Adipose tissue (tissue), 3 donors: ENCODE data around the gene IFNG-AS1. TPM values are rescaled to one million over a fixed set of nuclear protein-coding genes. Genes with fewer than 3 reads are reported as not detected.

Experiments used
- H3K27ac ChIP-seq: one replicate; pipeline ENCODE4 v1.5.1; 2013; ENCODE audit warnings: low read depth, low read length
- WGBS, 3 donors: extraction: QIAGEN DNeasy Blood & Tissue Kit; methylation state at CpG; one replicate each; pipeline ENCODE4 v1.1.7; 2013; 5-methylcytosine and 5-hydroxymethylcytosine counted together
- polyA plus RNA-seq, 3 donors: library from polyadenylated mRNA; stranded (reverse); fragments of 200-250 nt; gene quantifications; one replicate each; pipeline ENCODE4 v1.2.3, GENCODE V29; 2013
- donor health status: healthy with polysubstance abuse.
- donor health status: Bipolar disorder and iron deficiency.
- donor health status: healthy.

IFNG-AS1 gene
- polyA plus RNA-seq, 3 donors, result not detected

GRCh38 chr12:67986632-67987031 is 2.6 kb upstream of the IFNG-AS1 start:
- no peak overlapping the region for H3K27ac ChIP-seq

GRCh38 chr12:67988601-67989021 is 636 bp upstream of the IFNG-AS1 start:
- WGBS, 3 donors, result 56 to 87% (median 76%) methylated on average over 1 of the region's 1 CpG
- H3K27ac ChIP-seq, result no peak overlapping the region

- 81 to 85% (median 82%) methylated on average over 4 of the region's 4 CpGs for WGBS, 3 donors
- H3K27ac ChIP-seq, result no peak overlapping the region
These were observed 1.9 kb downstream of the IFNG-AS1 start for GRCh38 chr12:67991158-67991557.

- WGBS, 3 donors, result 75 to 78% (median 77%) methylated on average over 2 of the region's 2 CpGs
- H3K27ac ChIP-seq, result no peak overlapping the region
These were observed 3.9 kb downstream of the IFNG-AS1 start for GRCh38 chr12:67993143-67993542.

GRCh38 chr12:67994046-67994445 is 4.8 kb downstream of the IFNG-AS1 start:
- no peak overlapping the region for H3K27ac ChIP-seq
- 58 to 95% (median 63%) methylated on average over 3 of the region's 3 CpGs for WGBS, 3 donors

GRCh38 chr12:67996347-67996746 is 7.1 kb downstream of the IFNG-AS1 start:
- no peak overlapping the region for H3K27ac ChIP-seq

- no peak overlapping the region for H3K27ac ChIP-seq
These were observed 9.1 kb downstream of the IFNG-AS1 start for GRCh38 chr12:67998379-67998778.

GRCh38 chr12:67999244-67999643 is 10.0 kb downstream of the IFNG-AS1 start:
- H3K27ac ChIP-seq, result no peak overlapping the region

GRCh38 chr12:68001486-68002466 is 12.5 kb downstream of the IFNG-AS1 start:
- H3K27ac ChIP-seq, result no peak overlapping the region
- WGBS, 3 donors, result 68 to 86% (median 83%) methylated on average over 11 of the region's 11 CpGs

GRCh38 chr12:68003777-68004176 is 14.5 kb downstream of the IFNG-AS1 start:
- 83 to 94% (median 85%) methylated on average over 7 to 8 of the region's 8 CpGs for WGBS, 3 donors

GRCh38 chr12:68007033-68007432 is 17.8 kb downstream of the IFNG-AS1 start:
- H3K27ac ChIP-seq, result no peak overlapping the region
- 40 to 71% (median 67%) methylated on average over 1 of the region's 1 CpG for WGBS, 3 donors

More at GRCh38 chr12:68003777-68004176, 14.5 kb downstream of the IFNG-AS1 start:
- H3K27ac ChIP-seq, result no peak overlapping the region

GRCh38 chr12:68007466-68007865 is 18.2 kb downstream of the IFNG-AS1 start:
- H3K27ac ChIP-seq, result no peak overlapping the region

- 81 to 92% (median 91%) methylated on average over 6 of the region's 6 CpGs for WGBS, 3 donors
- H3K27ac ChIP-seq, result no peak overlapping the region
These were observed 22.1 kb downstream of the IFNG-AS1 start for GRCh38 chr12:68011206-68011881.

- no peak overlapping the region for H3K27ac ChIP-seq
- 83 to 92% (median 91%) methylated on average over 2 of the region's 2 CpGs for WGBS, 3 donors
These were observed 22.6 kb downstream of the IFNG-AS1 start for GRCh38 chr12:68011882-68012207.

- H3K27ac ChIP-seq, result no peak overlapping the region
- WGBS, 3 donors, result 73 to 86% (median 78%) methylated on average over 2 of the region's 2 CpGs
These were observed 23.5 kb downstream of the IFNG-AS1 start for GRCh38 chr12:68012712-68013111.

GRCh38 chr12:68013181-68013580 is 23.9 kb downstream of the IFNG-AS1 start:
- no peak overlapping the region for H3K27ac ChIP-seq
- WGBS, 3 donors, result 58 to 82% (median 76%) methylated on average over 1 of the region's 1 CpG

- no peak overlapping the region for H3K27ac ChIP-seq
- 92 to 96% (median 94%) methylated on average over 4 of the region's 4 CpGs for WGBS, 3 donors
These were observed 26.9 kb downstream of the IFNG-AS1 start for GRCh38 chr12:68016136-68016535.

- H3K27ac ChIP-seq, result no peak overlapping the region
These were observed 29.1 kb downstream of the IFNG-AS1 start for GRCh38 chr12:68018315-68018714.

GRCh38 chr12:68020049-68020448 is 30.8 kb downstream of the IFNG-AS1 start:
- WGBS, 3 donors, result 77 to 84% (median 82%) methylated on average over 6 of the region's 6 CpGs
- no peak overlapping the region for H3K27ac ChIP-seq

- 59 to 82% (median 80%) methylated on average over 5 of the region's 5 CpGs for WGBS, 3 donors
- no peak overlapping the region for H3K27ac ChIP-seq
These were observed 31.5 kb downstream of the IFNG-AS1 start for GRCh38 chr12:68020699-68021098.
